Stimulated activated CD8-positive, alpha-beta memory T cell treated with anti-CD3 and anti-CD28 coated beads, Interleukin-2, amount 100 ng/mL, for 48 hours (primary cell): Measurements from ENCODE around the gene CDHR4.
"Not testable (repeated sequence)": the region's sequence is repeated elsewhere in the genome, so short reads cannot be mapped to it uniquely, and the experiment has no call there.

Source experiments
- DNase-seq, 2 donors: peaks; one replicate each; pipeline ENCODE4 v3.0.0-alpha.2; 2020; ENCODE audit warnings: low read depth in 2 of 2

CDHR4 gene

DNA sequence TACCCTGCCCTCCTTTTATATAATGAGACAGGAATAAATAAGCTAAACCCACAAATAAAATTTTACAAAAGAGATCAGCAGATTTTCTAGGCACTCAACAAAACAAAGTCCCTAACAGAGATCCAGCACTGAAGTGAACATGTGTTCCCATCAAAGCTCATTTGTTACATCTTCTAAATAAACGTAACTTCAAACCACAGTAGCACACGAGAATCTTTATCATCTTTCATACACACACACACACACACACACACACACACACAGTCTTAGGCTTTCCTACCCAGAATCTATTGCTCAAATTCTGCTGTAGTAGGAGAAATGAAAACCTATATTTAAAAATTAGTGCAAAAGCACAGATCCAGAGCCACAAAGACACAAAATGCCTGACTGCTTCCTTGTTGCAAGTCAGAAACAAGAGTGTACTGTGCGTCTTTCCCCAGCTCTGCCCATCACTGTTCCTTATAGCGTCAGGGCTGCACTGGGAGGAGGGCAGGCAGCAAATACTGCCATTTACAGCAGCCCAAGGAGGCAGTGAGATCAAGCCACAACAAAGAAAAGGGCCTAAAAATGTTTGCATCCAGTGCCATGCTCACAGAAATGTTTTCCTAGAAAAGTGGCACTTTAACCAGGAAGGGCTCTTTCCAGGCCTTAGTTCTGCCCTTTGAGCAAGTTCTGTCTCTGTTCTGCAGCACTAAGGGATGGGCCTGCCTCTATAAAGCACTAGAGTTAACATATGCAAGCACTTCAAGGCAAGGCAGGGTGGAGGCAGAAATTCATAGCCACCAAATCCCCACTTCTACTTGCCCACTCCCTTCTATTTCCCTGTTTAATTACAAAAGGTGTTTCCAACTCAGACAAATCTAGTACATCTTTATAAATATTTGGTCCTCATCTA lies 19.3 kb downstream of the CDHR4 start:
- DNase-seq, result no peak

DNA sequence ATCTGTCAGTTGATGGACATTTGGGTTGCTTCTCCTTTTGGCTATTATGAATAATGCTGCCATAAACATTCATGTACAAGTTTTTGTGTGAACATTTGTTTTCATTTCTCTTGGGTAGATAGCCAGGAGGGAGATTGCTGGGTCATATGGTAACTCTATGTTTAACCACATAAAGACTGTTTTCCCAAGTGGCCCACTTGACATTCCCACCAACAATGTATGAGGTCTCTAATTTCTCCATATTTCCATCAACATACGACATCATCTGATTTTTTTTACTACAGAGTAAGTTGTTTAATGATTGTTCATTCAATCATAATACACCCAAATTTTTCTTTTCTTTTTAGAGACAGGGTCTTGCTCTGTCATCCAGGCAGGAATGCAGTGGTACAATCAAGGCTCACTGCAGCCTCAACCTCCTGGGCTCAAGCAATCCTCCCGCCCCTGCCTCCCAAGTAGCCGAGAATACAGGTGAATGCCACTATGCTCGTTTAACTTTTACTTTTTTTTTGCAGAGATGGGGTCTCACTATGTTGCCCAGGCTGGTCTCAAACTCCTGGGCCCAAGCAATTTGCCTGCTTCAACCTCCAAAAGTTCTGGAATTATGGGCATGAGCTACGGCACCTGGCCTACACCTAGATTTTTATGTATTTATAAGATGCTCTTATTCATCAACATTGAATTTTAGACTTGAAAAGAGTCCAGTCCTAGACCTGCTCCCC lies 20.2 kb downstream of the CDHR4 start:
- no peak for DNase-seq

DNA sequence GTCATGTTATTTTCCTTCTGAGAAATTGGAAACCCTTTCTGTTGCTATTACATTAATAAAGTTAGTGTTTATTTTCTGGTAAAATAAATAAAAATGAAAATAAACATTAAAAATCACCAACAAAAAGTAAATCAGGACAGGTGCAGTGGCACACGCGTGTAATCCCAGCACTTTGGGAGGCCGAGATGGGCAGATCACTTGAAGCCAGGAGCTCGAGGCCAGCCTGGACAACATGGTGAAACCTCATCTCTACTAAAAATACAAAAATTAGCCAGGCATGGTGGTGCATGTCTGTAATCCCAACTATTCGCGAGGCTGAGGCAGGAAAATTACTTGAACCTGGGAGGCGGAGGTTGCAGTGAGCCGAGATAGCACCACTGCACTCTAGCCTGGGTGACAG lies 23.6 kb downstream of the CDHR4 start:
- DNase-seq, result not testable (repeated sequence)

- no peak for DNase-seq
Observed at GRCh38 chr3:49775538-49775937, 24.1 kb downstream of the CDHR4 start.

- no peak for DNase-seq
Observed at GRCh38 chr3:49772703-49773102, 27.0 kb downstream of the CDHR4 start.

GRCh38 chr3:49771340-49771938 lies 28.2 kb downstream of the CDHR4 start:
- DNase-seq, result no peak

DNA sequence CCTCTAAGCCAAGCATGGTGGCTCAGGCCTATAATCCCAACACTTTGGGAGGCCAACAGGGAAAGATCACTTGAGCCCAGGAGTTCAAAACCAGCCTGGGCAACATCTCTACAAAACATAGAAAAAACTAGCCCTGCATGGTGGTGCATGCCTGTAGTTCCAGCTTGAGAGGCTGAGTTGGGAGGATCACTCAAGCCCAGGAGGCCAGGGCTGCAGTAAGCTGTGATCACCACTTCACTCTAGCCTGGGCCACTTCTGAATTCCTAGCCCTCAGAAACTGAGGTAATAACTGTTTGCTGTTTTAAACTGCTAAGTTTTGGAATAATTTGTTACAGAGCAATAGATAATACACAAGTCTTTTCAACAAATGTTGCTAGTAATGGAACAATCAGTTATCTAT lies 29.7 kb downstream of the CDHR4 start:
- no peak for DNase-seq

DNA sequence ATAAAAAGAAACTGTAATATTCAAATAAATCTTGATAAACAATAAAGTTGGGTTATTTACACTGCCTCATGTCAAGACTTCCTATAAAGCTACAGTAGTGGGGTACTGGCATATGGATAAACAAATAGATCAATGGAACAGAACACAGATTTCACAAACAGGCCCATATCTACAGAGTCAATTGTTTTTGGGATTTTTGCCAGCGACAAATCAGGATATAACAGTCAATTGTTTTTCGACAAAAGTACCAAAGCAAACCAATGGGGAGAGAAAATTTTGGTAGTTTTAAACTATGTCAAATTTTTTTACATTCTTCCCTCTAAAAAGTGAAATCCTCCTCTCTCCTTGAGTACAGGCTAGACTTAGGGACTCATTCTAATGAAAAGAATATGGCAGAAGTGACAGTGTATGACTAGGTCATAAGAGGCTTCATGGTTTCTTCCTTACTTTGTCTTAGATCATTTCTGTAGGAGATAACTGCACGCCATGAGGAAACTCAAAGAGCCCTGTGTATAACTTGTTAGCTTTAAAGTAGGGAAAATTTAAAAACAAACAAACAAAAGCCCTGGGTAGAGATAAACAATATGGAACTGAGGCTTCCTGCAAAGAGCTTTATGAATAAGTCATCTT lies 30.3 kb downstream of the CDHR4 start:
- DNase-seq, result no peak

DNA sequence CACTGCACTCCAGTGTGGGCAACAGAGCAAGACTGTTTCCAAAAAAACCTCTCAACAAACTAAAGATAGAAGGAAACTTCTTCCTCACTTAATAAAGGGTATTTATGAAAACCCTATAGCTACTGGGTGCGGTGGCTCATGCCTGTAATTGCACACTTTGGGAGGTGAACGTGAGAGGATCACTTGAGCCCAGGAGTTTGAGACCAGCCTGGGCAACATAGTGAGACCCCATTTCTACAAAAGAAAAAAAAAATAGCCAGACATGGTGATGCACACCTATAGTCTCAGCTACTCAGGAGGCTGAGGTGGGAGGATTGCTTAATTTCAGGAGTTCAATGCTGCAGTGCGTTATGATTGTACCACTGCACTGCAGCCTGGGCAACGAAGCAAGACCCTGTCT lies 35.7 kb downstream of the CDHR4 start:
- DNase-seq, result no peak

DNA sequence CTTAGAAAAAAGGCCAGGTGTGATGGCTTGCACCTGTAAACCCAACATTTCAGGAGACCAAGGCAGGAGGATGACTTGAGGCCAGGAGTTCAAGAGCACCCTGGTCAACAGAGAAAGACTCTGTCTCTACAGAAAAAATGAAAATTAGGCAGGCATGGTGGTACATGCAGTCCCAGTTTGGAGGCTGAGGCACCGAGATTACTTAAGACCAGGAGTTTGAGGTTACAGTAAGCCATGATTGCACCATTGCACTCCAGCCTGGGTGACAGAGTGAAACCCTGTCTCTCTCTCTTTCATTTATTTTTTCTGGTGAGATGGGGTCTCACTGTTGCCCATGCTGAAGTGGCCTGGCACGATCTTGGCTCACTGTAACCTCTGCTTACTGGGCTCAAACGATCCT lies 38.0 kb downstream of the CDHR4 start:
- DNase-seq, result no peak

- DNase-seq, result no peak
Observed at GRCh38 chr3:49759226-49759625, 40.4 kb downstream of the CDHR4 start.

DNA sequence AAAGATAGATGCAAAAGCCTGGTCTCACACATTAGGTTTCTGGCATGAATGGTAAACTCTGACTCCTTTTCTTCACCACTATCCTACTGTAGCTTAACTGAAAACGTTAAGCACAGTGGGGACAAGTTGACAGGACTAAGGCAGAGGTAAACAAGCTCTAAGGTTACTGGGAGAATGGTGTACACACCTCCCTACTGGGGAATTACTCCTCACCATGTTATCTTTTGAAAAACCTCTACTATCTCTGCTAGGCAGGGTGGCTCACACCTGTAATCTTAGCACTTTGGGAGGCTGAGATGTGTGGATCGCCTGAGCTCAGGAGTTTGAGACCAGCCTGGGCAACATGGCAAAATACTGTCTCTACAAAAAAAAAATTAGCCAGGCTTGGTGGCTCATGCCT lies 42.5 kb downstream of the CDHR4 start:
- DNase-seq, result no peak

GRCh38 chr3:49756036-49756435 lies 43.6 kb downstream of the CDHR4 start:
- no peak for DNase-seq

GRCh38 chr3:49754536-49754935 lies 45.1 kb downstream of the CDHR4 start:
- no peak for DNase-seq

GRCh38 chr3:49751501-49751900 lies 48.2 kb downstream of the CDHR4 start:
- DNase-seq, result no peak

- no peak for DNase-seq
Observed at GRCh38 chr3:49750056-49750455, 49.6 kb downstream of the CDHR4 start.

DNA sequence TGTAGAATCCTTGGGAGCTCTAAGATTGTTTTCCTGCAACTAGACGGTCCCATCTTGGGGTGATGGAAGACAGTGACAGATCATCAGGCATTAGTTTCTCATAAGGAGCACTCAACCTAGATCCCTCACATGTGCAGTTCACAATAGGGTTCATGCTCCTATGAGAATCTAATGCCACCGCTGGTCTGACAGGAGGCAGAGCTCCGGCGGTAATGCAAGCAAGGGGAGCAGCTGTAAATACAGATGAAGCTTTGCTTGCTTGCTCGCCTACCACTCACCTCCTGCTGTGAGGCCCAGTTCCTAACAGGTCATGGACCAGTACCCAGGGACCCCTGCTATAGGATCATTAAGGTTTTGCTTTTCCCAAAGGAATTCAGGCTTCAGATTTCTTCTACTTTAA lies 50.8 kb downstream of the CDHR4 start:
- DNase-seq, result not testable (repeated sequence)

- no peak for DNase-seq
Observed at GRCh38 chr3:49747792-49748480, 51.7 kb downstream of the CDHR4 start.

DNA sequence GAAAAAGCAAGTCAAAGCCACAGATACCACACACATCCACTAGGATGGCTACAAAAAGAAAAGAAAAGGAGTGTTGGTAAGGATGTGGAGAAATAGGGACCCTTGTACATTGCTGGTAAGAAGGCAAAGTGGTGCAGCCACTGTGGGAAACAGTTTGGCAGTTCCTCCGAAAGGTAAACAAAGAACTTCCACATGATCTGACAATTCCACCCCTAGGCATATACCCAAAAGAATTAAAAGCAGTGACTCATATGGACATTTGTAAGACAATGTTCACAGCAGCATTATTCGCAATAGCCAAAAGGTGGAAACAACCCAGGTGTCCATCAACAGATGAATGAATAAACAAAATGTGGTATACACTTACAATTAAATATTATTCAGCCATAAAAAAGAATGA lies 53.7 kb downstream of the CDHR4 start:
- no peak for DNase-seq
